ENCODE data around the gene NOTUM. TPM values are rescaled to one million over a fixed set of nuclear protein-coding genes. Genes with fewer than 3 reads are reported as not detected.

Gene NOTUM
- total and polyA plus RNA-seq, 2 experiments from 2014 or later, result 4.2 to 7.4 TPM

- no peaks in the 10 kb centered on the region for H3K27me3 ChIP-seq
- H3K36me3 ChIP-seq, result no peaks in the 10 kb centered on the region
- no peaks in the 10 kb centered on the region for H3K4me1 ChIP-seq (ENCODE audit: low read depth)
- no peak overlapping the region for H3K27ac ChIP-seq
- no peak for DNase-seq (ENCODE audit: low read depth in 1 of 2, low spot score in 1 of 2)
- no peak overlapping the region for H3K4me3 ChIP-seq
- H3K9me3 ChIP-seq (ENCODE audit: low read depth), result no peaks in the 10 kb centered on the region
- no peak for TF ChIP-seq CTCF (IDR thresholded peaks at IDR 0.05; ENCODE audit: low read depth, low read length)
These were observed 40.6 kb upstream of the NOTUM start for GRCh38 chr17:82001571-82002056.

GRCh38 chr17:82000803-82001570, 40.0 kb upstream of the NOTUM start:
- DNase-seq (ENCODE audit: low read depth in 1 of 2, low spot score in 1 of 2), result no peak
- H3K27ac ChIP-seq, result no peak overlapping the region
- TF ChIP-seq CTCF (IDR thresholded peaks at IDR 0.05; ENCODE audit: low read depth, low read length), result no peak
- no peaks in the 10 kb centered on the region for H3K9me3 ChIP-seq (ENCODE audit: low read depth)
- H3K4me1 ChIP-seq (ENCODE audit: low read depth), result no peaks in the 10 kb centered on the region
- H3K4me3 ChIP-seq, result no peak overlapping the region
- H3K27me3 ChIP-seq, result no peaks in the 10 kb centered on the region
- H3K36me3 ChIP-seq, result no peaks in the 10 kb centered on the region

- no peaks in the 10 kb centered on the region for H3K36me3 ChIP-seq
- no peak for TF ChIP-seq CTCF (IDR thresholded peaks at IDR 0.05; ENCODE audit: low read depth, low read length)
- H3K4me3 ChIP-seq, result no peak overlapping the region
- H3K27ac ChIP-seq, result no peak overlapping the region
- DNase-seq (ENCODE audit: low read depth in 1 of 2, low spot score in 1 of 2), result no peak
- H3K4me1 ChIP-seq (ENCODE audit: low read depth), result no peaks in the 10 kb centered on the region
- H3K27me3 ChIP-seq, result no peaks in the 10 kb centered on the region
- no peaks in the 10 kb centered on the region for H3K9me3 ChIP-seq (ENCODE audit: low read depth)
These were observed 39.2 kb upstream of the NOTUM start for GRCh38 chr17:81999976-82000802.

GRCh38 chr17:81999587-81999975, 38.6 kb upstream of the NOTUM start:
- Histone ChIP-seq H3K27me3 (no peaks in the 10 kb centered on the region), H3K4me3 (no peak overlapping the region), H3K27ac (no peak overlapping the region), H3K9me3 (ENCODE audit: low read depth) (no peaks in the 10 kb centered on the region), H3K36me3 (no peaks in the 10 kb centered on the region), H3K4me1 (ENCODE audit: low read depth) (no peaks in the 10 kb centered on the region)
- no peak for TF ChIP-seq CTCF (IDR thresholded peaks at IDR 0.05; ENCODE audit: low read depth, low read length)
- DNase-seq (ENCODE audit: low read depth in 1 of 2, low spot score in 1 of 2), result no peak

- no peak overlapping the region for H3K27ac ChIP-seq
- no peaks in the 10 kb centered on the region for H3K36me3 ChIP-seq
- H3K4me1 ChIP-seq (ENCODE audit: low read depth), result no peaks in the 10 kb centered on the region
- no peak overlapping the region for H3K4me3 ChIP-seq
- H3K27me3 ChIP-seq, result no peaks in the 10 kb centered on the region
- TF ChIP-seq CTCF (IDR thresholded peaks at IDR 0.05; ENCODE audit: low read depth, low read length), result no peak
- H3K9me3 ChIP-seq (ENCODE audit: low read depth), result no peaks in the 10 kb centered on the region
- DNase-seq (ENCODE audit: low read depth in 1 of 2, low spot score in 1 of 2), result no peak
These were observed 37.9 kb upstream of the NOTUM start for GRCh38 chr17:81998691-81999438.

Data from cardiac muscle cell (in vitro differentiated cells and primary cell).